ENCODE data around the gene NOP14.
A peak's percentile ranks its signal among the peaks of the same experiment; 100 is the strongest.

NOP14 gene

DNA sequence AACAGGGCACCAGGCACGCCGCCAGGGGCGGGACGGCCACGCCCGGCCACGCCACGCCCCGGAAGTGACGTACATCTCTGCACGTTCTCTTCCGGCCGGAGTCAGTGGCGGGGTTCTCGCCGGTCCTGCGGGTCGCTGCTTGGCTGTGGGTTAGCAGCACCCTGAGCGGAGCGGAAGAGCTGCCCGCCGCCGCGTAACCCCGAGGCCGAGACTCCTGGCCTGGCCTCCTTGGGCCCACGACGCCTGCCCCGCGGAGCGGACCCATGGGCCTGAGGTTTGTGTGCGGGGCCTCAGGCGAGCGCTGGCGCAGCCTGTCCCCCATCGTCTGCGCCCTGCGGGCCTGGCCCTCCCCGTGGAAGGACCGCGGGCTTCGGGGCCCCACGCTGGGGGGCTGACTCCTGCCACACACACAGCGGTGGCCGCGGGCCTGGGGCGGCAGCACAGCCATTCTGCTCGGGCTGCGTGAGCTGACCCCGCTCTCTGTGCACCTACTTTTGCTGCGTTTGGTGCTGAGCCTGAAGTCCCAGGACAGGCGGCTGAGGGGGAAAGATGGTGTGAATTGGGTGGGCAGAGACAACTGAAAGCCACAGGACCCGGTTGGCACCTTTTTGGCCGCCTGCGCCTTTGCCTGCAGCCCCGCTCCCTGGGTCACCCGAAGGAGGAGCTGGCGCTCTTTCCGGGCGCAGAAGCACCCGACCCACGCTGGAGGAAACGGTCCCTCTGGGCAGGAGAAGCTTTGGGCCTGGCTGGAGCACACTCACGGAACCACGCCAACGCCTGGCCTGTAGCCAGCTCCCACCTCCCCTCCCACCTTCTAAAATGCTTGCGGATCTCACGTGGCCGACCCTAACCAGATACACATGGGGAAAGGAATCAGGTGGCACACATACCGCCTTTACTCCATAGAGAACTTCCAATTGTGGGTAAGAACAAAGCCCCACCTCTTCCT, 28.1 kb downstream of the NOP14 start:
- H3K4me3 ChIP-seq (ENCODE audit: low read length): peak overlapping the region; percentile 86
- DNase-seq (ENCODE audit: low read depth, low spot score): peak; percentile 85

DNA sequence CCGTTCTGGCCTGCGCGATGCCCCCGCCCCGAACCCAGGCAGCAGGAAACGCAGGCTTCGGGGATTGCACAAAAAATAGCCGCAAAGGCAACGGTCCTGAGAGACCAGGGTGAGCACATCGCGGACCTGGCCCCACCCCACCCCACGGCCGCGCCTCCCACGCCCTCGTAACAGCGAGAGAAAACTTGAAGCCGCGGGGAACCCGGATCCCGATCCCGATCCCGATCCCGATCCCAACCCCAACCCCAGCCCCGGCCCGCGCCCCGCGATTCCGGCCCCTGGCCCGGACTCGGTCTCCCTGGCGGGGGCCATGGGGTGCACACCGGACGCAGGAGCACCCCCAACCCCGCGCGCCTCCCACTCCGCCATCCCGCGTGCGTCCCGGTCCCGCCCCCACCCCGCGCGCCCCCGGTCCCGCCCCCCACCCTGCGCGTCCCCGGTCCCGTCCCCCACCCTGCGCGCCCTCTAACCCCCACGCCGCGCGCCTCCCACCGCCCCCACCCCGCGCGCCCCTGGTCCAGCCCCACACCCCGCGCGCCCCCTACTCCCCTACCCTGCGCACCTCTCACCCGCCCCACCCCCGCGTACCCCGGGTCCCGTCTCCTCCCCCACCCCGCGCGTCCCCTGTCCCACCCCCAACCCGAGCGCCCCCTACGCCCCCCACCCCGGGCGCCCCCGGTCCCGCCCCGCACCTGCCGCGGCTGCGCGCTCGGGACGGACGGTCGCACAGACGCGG, 29.0 kb downstream of the NOP14 start:
- H3K4me3 ChIP-seq (ENCODE audit: low read length): peak overlapping the region; percentile 86
- no peak for DNase-seq (ENCODE audit: low read depth, low spot score)

DNA sequence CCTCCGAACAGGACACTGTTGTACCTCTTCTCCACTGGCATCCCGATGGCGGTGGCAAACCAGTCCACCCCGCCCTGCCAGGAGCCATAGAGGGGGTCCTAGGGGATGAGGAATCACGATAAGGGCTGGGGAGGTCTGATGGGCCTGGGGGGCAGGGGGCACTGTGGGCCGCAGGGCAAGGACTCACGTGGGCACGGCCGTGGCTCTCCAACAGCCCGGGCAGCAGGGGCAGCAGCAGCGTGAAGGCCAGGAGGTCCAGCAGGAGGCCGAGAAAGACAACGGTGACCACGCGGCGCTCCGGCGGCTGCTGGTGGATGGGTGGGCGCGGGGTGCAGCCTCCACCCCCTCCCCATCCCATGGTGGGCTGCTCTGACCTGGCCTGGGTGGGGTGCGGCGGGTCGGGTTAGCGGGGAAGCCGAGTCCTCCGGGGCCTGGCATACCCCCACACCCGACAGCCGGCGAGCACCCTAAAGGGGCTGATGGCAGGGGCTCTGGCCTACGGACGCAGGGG, 29.6 kb downstream of the NOP14 start:
- H3K4me3 ChIP-seq (ENCODE audit: low read length): peak overlapping the region; percentile 57
- DNase-seq (ENCODE audit: low read depth, low spot score): no peak

DNA sequence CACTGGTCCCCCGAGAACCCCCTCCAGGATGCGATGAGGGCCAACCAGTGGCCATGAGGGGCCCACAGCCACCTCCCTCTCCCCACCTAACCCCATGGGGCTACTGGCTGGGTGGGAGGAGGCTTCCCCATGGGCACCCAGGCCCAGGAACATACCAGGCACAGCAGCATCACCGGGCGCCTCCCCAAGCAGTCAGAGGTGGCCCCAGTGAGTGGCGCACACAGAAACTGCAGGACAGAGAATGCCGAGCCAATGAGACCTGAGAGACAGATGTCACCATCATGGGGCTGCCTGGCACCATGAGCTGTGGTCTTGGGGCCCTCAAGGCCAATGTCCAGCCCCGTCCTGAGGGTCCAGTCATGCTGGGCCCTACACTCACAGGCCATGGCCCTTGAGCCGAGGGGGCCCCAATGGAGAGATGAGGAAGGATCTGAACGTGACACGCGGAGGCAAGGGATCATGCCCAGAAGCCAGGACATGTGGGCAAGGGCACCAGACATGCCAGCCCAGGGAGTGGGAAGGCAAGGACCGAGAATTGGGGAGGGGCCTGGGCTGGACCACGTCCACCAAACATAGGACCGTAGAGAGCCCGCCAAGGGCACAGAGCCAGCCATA, 30.1 kb downstream of the NOP14 start:
- no peak overlapping the region for H3K4me3 ChIP-seq (ENCODE audit: low read length)
- no peak for DNase-seq (ENCODE audit: low read depth, low spot score)

DNA sequence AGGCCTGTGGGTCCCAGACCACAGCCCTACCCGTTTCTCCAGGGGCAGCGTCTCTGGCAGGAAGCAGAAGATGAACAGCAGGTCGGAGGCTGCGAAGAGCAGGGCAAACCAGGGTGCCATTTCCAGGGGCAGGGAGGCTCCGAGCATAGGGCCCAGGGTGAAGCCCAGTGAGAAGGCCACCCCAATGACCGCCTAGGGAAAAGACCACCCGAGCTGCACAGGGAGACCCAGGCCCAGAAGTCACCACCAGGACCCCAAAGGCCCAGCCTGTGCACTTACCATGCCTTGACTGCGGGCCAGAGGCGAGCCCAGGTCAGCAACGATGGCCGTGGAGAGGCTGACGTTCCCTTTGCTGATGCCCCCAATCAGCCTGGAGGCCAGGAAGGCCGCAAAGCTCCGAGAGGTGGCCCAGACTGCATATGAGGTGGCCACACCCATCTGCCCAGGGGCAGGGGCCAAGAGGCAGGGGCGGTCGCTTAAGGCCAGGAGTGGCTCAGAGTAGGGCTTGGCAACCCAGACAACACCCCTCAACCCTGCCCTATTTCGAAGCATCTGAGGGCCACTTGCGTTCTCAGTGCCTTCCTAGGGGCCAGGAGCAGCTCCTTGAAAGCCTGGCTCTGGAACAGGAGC, 30.8 kb downstream of the NOP14 start:
- no peak overlapping the region for H3K4me3 ChIP-seq (ENCODE audit: low read length)
- DNase-seq (ENCODE audit: low read depth, low spot score): no peak

DNA sequence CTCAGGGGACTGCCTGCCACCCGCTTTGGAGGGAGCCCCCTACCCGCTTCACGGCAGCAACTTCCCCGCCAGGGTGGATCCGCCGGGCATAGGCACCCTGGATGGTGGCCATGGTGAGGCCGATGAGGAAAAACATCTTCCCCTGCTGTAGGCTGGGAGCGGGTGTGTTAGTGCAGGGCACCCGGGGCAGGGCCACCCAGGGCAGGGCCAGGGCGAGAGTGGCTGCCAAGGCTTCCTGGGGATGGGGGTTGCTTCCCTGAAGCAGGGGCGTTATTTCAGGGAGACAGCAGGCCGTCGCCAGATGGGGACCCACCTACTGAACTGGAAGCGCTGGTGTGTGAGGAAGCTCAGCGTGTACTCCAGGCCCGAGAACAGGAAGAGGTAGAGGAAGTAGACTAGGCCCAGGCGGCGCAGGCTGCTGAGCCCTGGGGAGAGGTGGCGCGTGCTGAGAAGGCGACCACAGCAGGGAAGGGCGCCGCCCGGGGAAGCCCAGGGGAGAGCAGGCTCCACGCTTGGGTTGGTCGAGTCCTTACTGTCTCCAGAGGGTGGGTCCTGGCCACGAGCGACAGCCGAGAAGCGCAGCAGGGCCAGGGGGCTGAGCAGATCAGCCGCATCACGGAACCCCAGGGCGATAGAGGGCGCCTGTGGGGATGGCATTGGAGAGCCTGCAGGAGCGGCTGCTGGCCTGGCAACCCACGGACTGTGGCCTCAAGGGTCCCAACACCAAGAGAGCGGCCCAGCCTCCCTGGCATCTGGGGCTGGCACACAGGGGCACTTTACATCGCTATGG, 31.5 kb downstream of the NOP14 start:
- no peak for DNase-seq (ENCODE audit: low read depth, low spot score)
- no peak overlapping the region for H3K4me3 ChIP-seq (ENCODE audit: low read length)

DNA sequence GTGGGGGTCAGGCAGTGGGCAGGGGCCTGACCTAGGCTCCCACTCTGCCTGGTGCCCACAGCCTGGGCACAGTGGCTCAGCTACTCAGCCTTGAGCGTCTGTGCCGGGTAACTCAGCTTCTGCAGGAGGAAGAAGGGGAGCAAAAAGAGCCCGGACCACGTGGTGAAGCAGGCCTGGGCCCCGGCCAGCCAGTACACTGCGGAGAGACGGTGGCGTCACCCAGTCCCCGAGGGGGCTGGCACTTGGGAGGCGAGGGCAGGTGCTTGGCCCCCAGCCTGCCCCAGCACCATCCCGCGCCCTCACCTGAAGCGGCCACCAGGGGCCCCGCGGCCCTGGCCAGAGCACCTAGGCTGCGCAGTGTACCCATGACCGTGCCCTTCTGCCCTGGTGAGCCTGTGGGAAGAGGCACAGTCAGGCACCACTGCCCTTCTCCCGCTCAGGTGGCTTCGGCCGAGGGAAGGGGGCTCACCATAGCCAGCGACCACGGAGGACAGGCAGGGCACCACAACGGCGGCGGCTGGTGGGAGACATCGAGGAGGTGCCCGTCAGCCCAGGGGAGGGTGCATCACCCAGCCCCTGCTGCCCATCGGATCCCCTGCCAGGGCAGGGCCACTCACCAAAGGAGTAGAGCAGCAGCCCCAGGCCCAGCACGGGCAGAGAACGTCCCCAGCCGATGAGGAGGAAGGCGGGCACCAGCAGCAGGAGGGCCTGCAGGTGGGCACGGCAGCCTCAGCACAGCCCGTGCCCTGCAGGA, 32.3 kb downstream of the NOP14 start:
- DNase-seq (ENCODE audit: low read depth, low spot score): no peak
- no peak overlapping the region for H3K4me3 ChIP-seq (ENCODE audit: low read length)

DNA sequence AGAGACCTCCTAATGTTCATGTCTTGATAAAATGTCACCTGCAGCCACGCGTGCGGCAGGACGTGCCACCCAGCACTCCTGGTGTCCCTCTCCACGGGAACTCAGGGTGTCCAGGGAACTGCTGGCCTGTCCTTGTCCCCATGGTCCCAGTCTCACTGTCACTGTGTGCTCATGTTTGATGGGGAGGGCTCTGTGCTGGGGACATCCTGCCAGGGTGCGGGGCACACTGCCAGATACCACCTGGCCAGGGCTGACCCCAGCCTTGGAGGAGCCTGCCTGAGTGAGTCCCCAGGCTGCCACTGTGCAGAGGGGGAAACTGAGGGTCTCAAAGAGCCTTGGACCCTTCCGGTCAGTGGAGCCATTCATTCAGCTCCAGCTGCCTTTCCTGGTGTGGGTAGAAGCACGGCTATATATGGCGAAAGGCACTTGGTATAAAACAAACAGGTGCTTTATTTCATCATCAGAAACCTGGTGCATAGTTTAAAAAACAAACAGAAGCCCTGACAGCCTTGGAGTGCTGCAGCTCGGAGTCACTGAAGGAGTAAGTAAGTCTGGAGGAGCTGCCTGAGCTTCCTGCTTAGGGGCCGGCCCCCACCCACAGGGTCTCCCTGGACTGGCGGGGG, 33.0 kb downstream of the NOP14 start:
- no peak overlapping the region for H3K4me3 ChIP-seq (ENCODE audit: low read length)
- no peak for DNase-seq (ENCODE audit: low read depth, low spot score)

DNA sequence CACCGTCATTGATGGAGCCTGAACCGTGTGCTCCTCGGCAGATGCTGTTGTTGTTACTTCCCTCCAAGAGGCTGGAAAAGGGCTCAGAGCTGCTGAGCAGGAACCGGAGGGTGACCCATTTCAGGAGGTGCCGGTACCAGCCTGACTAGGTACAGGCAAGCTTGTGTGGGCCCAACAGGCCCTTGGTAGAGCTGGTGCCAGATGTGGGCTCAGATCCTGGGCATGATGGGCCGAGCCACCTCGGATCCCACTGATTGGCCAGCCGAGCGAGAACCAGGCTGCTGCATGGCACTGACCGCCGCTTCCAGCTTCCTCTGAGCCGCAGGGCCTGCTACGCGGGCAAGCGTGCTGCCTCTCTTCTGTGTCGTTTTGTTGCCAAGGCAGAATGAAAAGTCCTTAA, 33.7 kb downstream of the NOP14 start:
- H3K4me3 ChIP-seq (ENCODE audit: low read length): no peak overlapping the region
- DNase-seq (ENCODE audit: low read depth, low spot score): no peak

DNA sequence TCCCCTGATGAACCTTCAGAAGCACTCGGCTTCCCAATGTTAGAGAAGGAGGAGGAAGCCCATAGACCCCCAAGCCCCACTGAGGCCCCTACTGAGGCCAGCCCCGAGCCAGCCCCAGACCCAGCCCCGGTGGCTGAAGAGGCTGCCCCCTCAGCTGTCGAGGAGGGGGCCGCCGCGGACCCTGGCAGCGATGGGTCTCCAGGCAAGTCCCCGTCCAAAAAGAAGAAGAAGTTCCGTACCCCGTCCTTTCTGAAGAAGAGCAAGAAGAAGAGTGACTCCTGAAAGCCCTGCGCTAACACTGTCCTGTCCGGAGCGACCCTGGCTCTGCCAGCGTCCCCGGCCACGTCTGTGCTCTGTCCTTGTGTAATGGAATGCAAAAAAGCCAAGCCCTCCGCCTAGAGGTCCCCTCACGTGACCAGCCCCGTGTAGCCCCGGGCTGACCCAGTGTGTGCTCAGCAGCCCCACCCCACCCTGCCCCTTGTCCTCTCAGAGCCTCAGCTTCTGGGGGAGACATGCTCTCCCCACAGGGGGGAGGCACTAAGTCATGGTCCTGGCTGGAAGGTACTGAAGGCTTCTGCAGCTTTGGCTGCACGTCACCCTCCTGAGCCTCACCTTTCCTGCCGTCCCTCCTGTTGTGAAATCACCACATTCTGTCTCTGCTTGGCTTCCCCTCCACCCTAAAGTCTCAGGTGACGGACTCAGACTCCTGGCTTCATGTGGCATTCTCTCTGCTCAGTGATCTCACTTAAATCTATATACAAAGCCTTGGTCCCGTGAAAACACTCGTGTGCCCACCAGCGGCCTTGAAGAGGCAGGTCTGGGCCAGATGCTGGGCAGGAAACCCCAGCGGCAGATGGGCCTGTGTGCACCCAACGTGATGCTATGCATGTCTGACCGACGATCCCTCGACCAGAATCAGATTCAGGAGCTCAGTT, 34.7 kb downstream of the NOP14 start:
- DNase-seq (ENCODE audit: low read depth, low spot score): no peak
- no peak overlapping the region for H3K4me3 ChIP-seq (ENCODE audit: low read length)

DNA sequence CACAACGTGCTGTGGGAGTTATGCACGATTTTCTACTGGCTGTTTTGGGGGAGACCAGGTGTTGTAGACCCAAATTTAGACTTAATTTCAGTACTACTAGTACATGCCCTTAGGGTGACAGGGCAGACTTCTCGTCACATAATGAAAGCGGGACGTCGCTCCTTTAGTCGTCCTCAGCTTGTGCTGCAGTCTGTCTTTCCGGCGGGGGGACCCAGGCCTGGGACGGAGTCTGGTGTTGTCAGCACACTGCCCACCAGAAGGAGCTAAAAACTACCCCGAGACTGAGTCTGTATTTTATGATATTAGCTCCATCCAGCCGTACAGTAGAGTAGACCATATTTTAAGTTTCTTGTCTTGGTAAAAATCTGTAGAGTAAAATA, 35.5 kb downstream of the NOP14 start:
- H3K4me3 ChIP-seq (ENCODE audit: low read length): no peak overlapping the region
- DNase-seq (ENCODE audit: low read depth, low spot score): no peak

DNA sequence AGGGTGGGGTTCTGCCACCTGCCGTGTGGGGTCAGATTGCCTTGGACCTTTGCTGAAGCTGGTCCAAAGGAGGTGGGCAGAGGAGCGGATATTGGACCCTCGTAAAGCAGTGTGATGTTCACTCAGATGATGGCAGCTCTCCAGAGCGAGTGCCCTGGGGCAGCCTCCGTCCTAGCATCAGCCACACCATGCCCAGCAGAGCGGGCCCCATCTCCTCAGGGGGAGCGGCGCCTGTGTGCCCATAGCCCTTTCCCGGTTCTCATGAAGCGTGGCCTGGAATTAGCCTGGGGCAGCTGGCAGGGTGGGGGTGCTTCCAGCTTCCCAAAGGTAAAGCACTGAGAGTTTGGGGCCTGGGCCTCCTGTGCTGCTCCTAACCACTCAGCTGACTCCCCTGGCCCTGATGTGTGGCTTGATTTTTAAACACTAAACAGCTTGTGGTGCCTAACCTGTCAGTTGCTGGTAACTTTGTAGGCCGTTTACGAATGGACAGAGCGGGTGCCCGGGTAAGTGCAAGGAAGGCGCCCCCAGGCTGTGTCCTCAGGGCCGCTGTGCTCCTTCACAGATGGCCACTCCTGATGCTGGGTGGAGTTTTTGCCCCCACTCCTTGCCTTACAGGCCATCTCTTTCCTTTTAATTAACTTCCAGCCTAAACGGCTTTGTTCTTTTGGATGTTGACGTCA, 36.0 kb downstream of the NOP14 start:
- DNase-seq (ENCODE audit: low read depth, low spot score): no peak
- no peak overlapping the region for H3K4me3 ChIP-seq (ENCODE audit: low read length)

DNA sequence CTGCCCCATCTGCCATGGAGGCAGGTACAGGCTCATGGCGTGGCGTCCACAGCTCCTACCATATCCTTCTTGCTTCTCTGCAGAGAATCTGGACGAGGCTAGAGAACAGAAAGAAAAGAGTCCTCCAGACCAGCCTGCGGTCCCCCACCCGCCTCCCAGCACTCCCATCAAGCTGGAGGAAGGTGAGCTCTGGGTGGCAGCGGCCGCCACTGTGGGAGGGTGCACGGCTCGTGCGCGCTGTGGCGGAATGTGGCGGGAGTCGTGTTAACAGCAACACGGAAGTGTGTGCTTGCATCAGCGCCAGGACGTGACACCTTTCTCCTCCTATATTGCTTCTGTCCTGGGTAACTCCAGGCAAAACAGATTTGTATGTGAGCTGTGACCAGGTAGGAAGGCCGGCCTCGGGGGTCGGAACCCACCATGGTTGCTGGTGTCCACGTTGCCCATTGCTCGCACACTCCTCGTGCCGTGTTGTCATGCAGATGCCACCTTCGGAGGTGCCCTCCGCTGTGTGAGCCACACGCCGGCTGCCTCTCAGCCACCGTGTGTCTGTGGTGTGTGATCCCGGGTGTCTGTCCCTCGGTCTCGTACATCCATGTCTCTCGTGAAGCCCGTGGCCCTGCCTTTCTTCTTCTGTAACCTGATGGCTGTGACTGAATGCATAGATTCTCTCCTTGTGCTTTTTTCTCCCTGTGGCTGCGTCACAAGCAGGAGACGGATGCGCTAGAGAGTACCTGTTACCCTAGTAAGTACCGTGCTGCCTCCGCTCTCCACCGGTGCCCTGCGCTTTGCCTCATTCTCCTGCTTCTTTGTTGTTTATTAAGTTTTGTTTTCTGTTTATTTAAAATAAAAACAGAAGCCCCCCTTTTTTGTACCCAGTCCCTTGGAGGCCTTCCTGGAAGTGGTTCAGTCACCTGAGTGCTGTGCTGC, 37.0 kb downstream of the NOP14 start:
- H3K4me3 ChIP-seq (ENCODE audit: low read length): no peak overlapping the region
- DNase-seq (ENCODE audit: low read depth, low spot score): no peak

DNA sequence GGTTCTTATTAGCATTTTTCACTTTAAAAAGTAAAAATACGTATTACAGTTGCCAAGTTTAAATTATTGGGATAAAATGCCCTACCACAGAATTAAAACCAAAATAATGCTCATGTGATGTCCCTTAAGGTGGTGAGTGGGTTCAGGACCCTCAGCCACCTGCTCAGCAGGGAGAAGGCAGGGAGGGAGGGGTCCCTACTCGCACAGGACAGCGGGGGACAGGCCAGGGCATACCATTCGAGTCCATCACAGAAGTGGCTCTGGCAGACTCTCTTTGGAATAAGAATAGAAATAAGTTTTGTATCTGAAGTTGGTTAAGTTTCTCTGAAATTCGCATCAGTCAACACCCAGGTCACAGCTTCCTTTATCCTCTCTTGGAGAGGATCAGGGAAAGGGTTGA, 37.7 kb downstream of the NOP14 start:
- no peak for DNase-seq (ENCODE audit: low read depth, low spot score)

DNA sequence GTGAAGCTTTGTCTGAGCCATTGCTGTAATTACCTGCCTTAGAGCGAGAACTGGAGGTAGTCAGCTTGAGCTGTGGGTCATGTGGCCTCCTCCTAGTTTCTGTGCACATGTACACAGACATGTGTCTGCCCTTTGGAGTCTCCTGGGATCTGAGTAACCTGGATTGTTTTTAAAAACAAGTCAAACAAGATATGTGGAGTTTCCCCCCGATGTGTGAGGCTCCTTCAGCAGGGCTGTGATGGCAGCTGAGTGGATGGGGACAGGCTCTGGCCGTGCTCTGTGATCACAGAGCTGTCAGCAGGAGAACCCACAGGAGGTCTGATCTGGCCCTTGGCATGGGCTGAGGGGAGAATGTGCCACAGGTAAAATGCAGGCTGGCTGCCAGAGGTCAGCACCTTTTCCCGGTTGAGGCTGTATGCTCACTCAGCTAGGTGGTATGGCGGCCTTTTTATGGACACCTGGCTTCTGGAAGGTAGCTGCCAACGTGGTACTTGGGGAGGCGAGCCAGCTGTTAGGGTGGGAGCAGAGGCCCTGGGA, 38.4 kb downstream of the NOP14 start:
- no peak overlapping the region for H3K4me3 ChIP-seq (ENCODE audit: low read length)
- DNase-seq (ENCODE audit: low read depth, low spot score): no peak

More for the DNA sequence above, 37.7 kb downstream of the NOP14 start:
- no peak overlapping the region for H3K4me3 ChIP-seq (ENCODE audit: low read length)
